Activated naive CD4-positive, alpha-beta T cell treated with anti-CD3 and anti-CD28 coated beads for 36 hours (primary cell): ENCODE results near the gene EAPP. TPM values are rescaled to one million over a fixed set of nuclear protein-coding genes. Genes with fewer than 3 reads are reported as not detected.
"Not testable (repeated sequence)": the region's sequence is repeated elsewhere in the genome, so short reads cannot be mapped to it uniquely, and the experiment has no call there.

Source experiments
- CTCF ChIA-PET: fragments of 350-600 bp; sonication (Branson Sonifier 250); formaldehyde crosslinking; loops from one replicate; lab custom pipeline; 2021; ENCODE audit warnings: antibody characterized with exemption; lab: Charles Lee
- DNase-seq: peaks from one replicate; pipeline ENCODE4 v3.0.0-alpha.2; 2020
- H3K27ac Mint-ChIP-seq: one replicate; pipeline ENCODE4 v1.8.0; 2021; ENCODE audit warnings: mild to moderate bottlenecking, mixed read lengths
- H3K27me3 Mint-ChIP-seq: one replicate; pipeline ENCODE4 v1.8.0; 2021; ENCODE audit warnings: low read depth, mixed read lengths
- H3K36me3 Mint-ChIP-seq: one replicate; pipeline ENCODE4 v1.8.0; 2021; ENCODE audit warnings: low read depth, mixed read lengths
- H3K4me1 Mint-ChIP-seq: one replicate; pipeline ENCODE4 v1.8.0; 2021; ENCODE audit warnings: low read depth, mixed read lengths
- H3K4me3 Mint-ChIP-seq: one replicate; pipeline ENCODE4 v1.8.0; 2021; ENCODE audit warnings: mild to moderate bottlenecking, moderate library complexity, mixed read lengths
- H3K9me3 Mint-ChIP-seq: one replicate; pipeline ENCODE4 v1.8.0; 2021; ENCODE audit warnings: mixed read lengths
- intact Hi-C: fragments of 100-400 bp; cut with micrococcal nuclease; formaldehyde crosslinking; loops from one replicate; pipeline ENCODE4 v1.15.1; 2023
- total RNA-seq, 2 experiments: library from RNA; stranded (reverse); gene quantifications; one replicate each; pipeline ENCODE4 v1.2.3, GENCODE V29; 2021

EAPP gene
- total RNA-seq, 2 experiments from 2014 or later = 34.0 to 35.4 TPM

- H3K9me3 Mint-ChIP-seq = no peaks in the 10 kb centered on the region
- intact Hi-C loops = loop anchor here (1.0 kb wide), 1 partner anchor 168 kb away; no protein-coding TSS in a partner anchor
- peak; percentile 38 for DNase-seq
These were observed 40.7 kb downstream of the EAPP start for GRCh38 chr14:34498684-34499412.

GRCh38 chr14:34496679-34497513, 42.6 kb downstream of the EAPP start:
- Mint-ChIP-seq H3K4me1 (no peaks in the 10 kb centered on the region), H3K36me3 (no peaks in the 10 kb centered on the region), H3K9me3 (no peaks in the 10 kb centered on the region), H3K4me3 (no peak overlapping the region), H3K27ac (no peak overlapping the region), H3K27me3 (no peaks in the 10 kb centered on the region)
- intact Hi-C loops = no loop called here
- no peak for DNase-seq
- CTCF ChIA-PET = interaction anchor here (0.6 kb wide), 1 partner anchor 15 kb away, joined by 3 read pairs; no protein-coding TSS in a partner anchor

More at GRCh38 chr14:34498684-34499412, 40.7 kb downstream of the EAPP start:
- Mint-ChIP-seq H3K36me3 (no peaks in the 10 kb centered on the region), H3K4me1 (no peaks in the 10 kb centered on the region), H3K4me3 (no peak overlapping the region), H3K27me3 (no peaks in the 10 kb centered on the region), H3K27ac (no peak overlapping the region)
- CTCF ChIA-PET = interaction anchor here (1.6 to 2.1 kb wide), 2 partner anchors 167 to 176 kb away, joined by 5 to 8 read pairs; no protein-coding TSS in a partner anchor

GRCh38 chr14:34496007-34496678, 43.4 kb downstream of the EAPP start:
- Mint-ChIP-seq H3K27ac (no peak overlapping the region), H3K4me1 (no peaks in the 10 kb centered on the region), H3K27me3 (no peaks in the 10 kb centered on the region), H3K9me3 (no peaks in the 10 kb centered on the region), H3K36me3 (no peaks in the 10 kb centered on the region), H3K4me3 (no peak overlapping the region)
- CTCF ChIA-PET = interaction anchor here (0.6 kb wide), 1 partner anchor 14 kb away, joined by 3 read pairs; no protein-coding TSS in a partner anchor
- intact Hi-C loops = no loop called here
- no peak for DNase-seq

- H3K36me3 Mint-ChIP-seq = no peaks in the 10 kb centered on the region
- DNase-seq = no peak
These were observed 50.2 kb downstream of the EAPP start for GRCh38 chr14:34489324-34489723.

DNA sequence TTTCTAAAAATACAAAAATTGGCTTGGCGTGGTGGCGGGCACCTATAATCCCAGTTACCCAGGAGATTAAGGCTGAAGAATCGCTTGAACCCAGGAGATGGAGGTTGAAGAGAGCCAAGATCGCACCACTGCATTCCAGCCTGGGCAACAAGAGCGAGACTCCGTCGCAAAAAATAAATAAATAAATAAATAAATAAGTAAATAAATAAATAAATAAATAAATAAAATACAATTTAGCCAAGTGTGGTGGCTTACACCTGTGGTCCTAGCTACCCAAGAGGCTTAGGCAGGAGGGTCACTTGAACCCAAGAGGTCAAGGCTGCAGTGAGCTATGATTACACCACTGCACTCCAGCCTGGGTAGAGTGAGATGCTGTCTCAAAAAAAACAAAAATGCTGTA, 51.0 kb downstream of the EAPP start:
- Mint-ChIP-seq H3K27me3 (no peaks in the 10 kb centered on the region), H3K9me3 (no peaks in the 10 kb centered on the region), H3K4me1 (no peaks in the 10 kb centered on the region), H3K36me3 (no peaks in the 10 kb centered on the region), H3K4me3 (no peak overlapping the region), H3K27ac (no peak overlapping the region)
- intact Hi-C loops = no loop called here
- no peak for DNase-seq
- CTCF ChIA-PET = no interaction called here

More at GRCh38 chr14:34489324-34489723, 50.2 kb downstream of the EAPP start:
- no peaks in the 10 kb centered on the region for H3K27me3 Mint-ChIP-seq
- H3K4me3 Mint-ChIP-seq = no peak overlapping the region
- intact Hi-C loops = no loop called here
- H3K27ac Mint-ChIP-seq = no peak overlapping the region
- CTCF ChIA-PET = no interaction called here
- H3K9me3 Mint-ChIP-seq = no peaks in the 10 kb centered on the region
- no peaks in the 10 kb centered on the region for H3K4me1 Mint-ChIP-seq

GRCh38 chr14:34484726-34485125, 54.8 kb downstream of the EAPP start:
- Mint-ChIP-seq H3K4me3 (no peak overlapping the region), H3K36me3 (no peaks in the 10 kb centered on the region), H3K27me3 (no peaks in the 10 kb centered on the region), H3K27ac (no peak overlapping the region), H3K4me1 (no peaks in the 10 kb centered on the region), H3K9me3 (no peaks in the 10 kb centered on the region)
- intact Hi-C loops = no loop called here
- DNase-seq = no peak
- CTCF ChIA-PET = interaction anchor here (0.6 to 1.6 kb wide), 2 partner anchors 153 to 1276 kb away, joined by 3 to 5 read pairs; no protein-coding TSS in a partner anchor

DNA sequence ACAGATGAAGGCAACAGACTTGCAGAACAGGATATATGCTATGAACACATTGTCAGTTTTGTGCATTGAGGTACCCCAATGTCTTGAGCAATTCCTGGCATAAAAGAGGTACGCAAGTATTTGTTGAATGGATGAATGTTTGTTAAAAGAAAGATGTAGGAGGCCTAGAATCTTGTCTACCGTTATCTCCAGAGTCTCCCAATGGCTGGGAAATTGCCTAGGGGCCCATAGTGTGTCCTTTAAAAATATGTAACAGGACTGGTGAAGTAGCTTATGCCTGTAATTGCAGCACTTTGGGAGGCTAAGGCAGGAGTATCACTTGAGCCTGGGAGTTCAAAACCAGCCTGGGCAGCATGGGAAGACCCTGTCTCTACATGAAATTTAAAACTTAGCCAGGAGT, 57.0 kb downstream of the EAPP start:
- H3K36me3 Mint-ChIP-seq = no peaks in the 10 kb centered on the region
- H3K27me3 Mint-ChIP-seq = no peaks in the 10 kb centered on the region
- DNase-seq = no peak
- CTCF ChIA-PET = interaction anchor here (0.6 kb wide), 1 partner anchor 44 kb away, joined by 4 read pairs; no protein-coding TSS in a partner anchor
- no peaks in the 10 kb centered on the region for H3K9me3 Mint-ChIP-seq
- intact Hi-C loops = no loop called here
- H3K4me1 Mint-ChIP-seq = no peaks in the 10 kb centered on the region
- H3K27ac Mint-ChIP-seq = no peak overlapping the region
- no peak overlapping the region for H3K4me3 Mint-ChIP-seq

GRCh38 chr14:34479694-34480093, 59.8 kb downstream of the EAPP start:
- Mint-ChIP-seq H3K4me3 (no peak overlapping the region), H3K9me3 (no peaks in the 10 kb centered on the region), H3K4me1 (no peaks in the 10 kb centered on the region), H3K27ac (no peak overlapping the region), H3K36me3 (no peaks in the 10 kb centered on the region), H3K27me3 (no peaks in the 10 kb centered on the region)
- intact Hi-C loops = no loop called here
- CTCF ChIA-PET = no interaction called here
- DNase-seq = no peak

DNA sequence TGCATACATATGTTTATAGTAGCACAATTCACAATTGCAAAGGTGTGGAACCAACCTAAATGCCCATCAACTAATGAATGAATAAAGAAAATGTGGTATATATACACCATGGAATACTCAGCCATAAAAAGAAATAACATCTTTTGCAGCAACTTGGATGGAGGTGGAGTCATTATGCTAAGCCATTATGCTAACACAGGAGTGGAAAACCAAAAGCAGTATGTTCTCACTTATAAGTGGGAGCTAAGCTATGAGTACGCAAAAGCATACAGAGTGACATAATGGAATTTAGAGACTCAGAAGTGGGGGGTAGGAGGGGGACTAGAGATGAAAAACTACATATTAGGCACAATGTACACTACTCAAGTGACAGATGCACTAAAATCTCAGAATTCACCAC, 61.2 kb downstream of the EAPP start:
- H3K27me3 Mint-ChIP-seq = no peaks in the 10 kb centered on the region
- no peak overlapping the region for H3K27ac Mint-ChIP-seq
- no peak for DNase-seq
- intact Hi-C loops = no loop called here
- no peaks in the 10 kb centered on the region for H3K9me3 Mint-ChIP-seq
- no peaks in the 10 kb centered on the region for H3K36me3 Mint-ChIP-seq
- H3K4me1 Mint-ChIP-seq = no peaks in the 10 kb centered on the region
- CTCF ChIA-PET = no interaction called here
- H3K4me3 Mint-ChIP-seq = no peak overlapping the region

- DNase-seq, H3K4me1 Mint-ChIP-seq, H3K27ac Mint-ChIP-seq, intact Hi-C loops, CTCF ChIA-PET, H3K9me3 Mint-ChIP-seq, H3K27me3 Mint-ChIP-seq, H3K4me3 Mint-ChIP-seq, H3K36me3 Mint-ChIP-seq: not testable (repeated sequence)
These were observed 63.5 kb downstream of the EAPP start for GRCh38 chr14:34476036-34476435.

DNA sequence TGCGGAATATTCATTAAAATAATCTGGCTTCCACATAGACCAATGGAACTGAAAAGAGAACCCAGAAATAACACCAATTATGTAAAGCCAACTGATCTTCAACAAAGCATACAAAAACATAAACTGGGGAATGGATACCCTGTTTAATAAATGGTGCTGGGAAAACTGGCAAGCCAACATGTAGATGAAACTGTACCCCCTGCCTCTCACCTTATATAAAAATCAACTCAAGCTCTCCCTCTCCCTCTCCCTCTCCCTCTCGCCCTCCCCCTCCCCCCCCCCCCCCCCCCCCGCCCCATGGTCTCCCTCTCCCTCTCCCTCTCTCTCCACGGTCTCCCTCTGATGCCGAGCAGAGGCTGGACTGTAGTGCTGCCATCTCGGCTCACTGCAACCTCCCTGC, 64.3 kb downstream of the EAPP start:
- no peak for DNase-seq
- no peak overlapping the region for H3K27ac Mint-ChIP-seq

DNA sequence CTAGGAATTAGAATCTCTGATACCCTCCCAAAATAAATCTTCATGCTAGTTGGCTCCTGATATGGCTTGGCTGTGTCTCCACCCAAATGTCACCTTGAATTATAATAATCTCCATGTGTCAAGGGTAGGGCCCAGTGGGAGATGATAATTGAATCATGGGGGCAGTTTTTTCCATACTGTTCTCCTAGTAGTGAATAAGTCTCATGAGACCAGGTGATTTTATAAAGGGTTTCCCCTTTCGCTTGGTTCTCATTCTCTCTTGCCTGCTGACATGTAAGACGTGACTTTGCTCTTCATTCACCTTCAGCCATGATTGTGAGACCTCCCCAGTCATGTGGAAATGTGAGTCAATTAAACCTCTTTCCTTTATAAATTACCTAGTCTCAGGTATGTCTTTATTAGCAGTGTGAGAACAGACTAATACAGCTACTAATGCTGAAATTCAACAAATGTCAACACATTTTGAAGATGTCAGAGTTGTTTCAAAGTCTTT, 65.3 kb downstream of the EAPP start:
- intact Hi-C loops = no loop called here
- no peaks in the 10 kb centered on the region for H3K27me3 Mint-ChIP-seq
- no peaks in the 10 kb centered on the region for H3K36me3 Mint-ChIP-seq
- no peak for DNase-seq
- no peak overlapping the region for H3K27ac Mint-ChIP-seq
- H3K4me1 Mint-ChIP-seq = no peaks in the 10 kb centered on the region
- H3K4me3 Mint-ChIP-seq = no peak overlapping the region
- H3K9me3 Mint-ChIP-seq = no peaks in the 10 kb centered on the region
- CTCF ChIA-PET = no interaction called here

More for the DNA sequence above, 64.3 kb downstream of the EAPP start:
- Mint-ChIP-seq H3K27me3 (no peaks in the 10 kb centered on the region), H3K9me3 (no peaks in the 10 kb centered on the region), H3K36me3 (no peaks in the 10 kb centered on the region), H3K4me1 (no peaks in the 10 kb centered on the region), H3K4me3 (no peak overlapping the region)
- CTCF ChIA-PET = interaction anchor here (0.6 to 0.7 kb wide), 3 partner anchors 143 to 1462 kb away, joined by 3 read pairs; no protein-coding TSS in a partner anchor
- intact Hi-C loops = no loop called here
